Fibroblast of villous mesenchyme (primary cell): ENCODE data around the gene CYBRD1. TPM values are rescaled to one million over a fixed set of nuclear protein-coding genes. Genes with fewer than 3 reads are reported as not detected.
A peak's percentile ranks its signal among the peaks of the same experiment; 100 is the strongest.

Experiments
- DNase-seq: peaks from one replicate; pipeline ENCODE4 v3.0.0-alpha.2; 2010; ENCODE audit warnings: low read depth
- H3K4me3 ChIP-seq: 2 replicates; pipeline ENCODE4 v1.5.1; 2011; ENCODE audit warnings: low read depth, mild to moderate bottlenecking, low read length
- total RNA-seq: library from RNA; depleted of rRNA; stranded (reverse); fragments of >200 nt; gene quantifications from 2 replicates; pipeline ENCODE4 v1.2.3, GENCODE V29; 2012
- TF ChIP-seq, protein P1 (sequence below): IDR thresholded peaks from 2 replicates; pipeline ENCODE4 v1.5.1; 2012; ENCODE audit warnings: low read depth, mild to moderate bottlenecking, low read length; ENCODE audit not compliant: insufficient read depth

Gene CYBRD1, protein sequence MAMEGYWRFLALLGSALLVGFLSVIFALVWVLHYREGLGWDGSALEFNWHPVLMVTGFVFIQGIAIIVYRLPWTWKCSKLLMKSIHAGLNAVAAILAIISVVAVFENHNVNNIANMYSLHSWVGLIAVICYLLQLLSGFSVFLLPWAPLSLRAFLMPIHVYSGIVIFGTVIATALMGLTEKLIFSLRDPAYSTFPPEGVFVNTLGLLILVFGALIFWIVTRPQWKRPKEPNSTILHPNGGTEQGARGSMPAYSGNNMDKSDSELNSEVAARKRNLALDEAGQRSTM
- total RNA-seq, result 113 and 189 TPM in 2 replicates

- TF ChIP-seq, protein P1, sequence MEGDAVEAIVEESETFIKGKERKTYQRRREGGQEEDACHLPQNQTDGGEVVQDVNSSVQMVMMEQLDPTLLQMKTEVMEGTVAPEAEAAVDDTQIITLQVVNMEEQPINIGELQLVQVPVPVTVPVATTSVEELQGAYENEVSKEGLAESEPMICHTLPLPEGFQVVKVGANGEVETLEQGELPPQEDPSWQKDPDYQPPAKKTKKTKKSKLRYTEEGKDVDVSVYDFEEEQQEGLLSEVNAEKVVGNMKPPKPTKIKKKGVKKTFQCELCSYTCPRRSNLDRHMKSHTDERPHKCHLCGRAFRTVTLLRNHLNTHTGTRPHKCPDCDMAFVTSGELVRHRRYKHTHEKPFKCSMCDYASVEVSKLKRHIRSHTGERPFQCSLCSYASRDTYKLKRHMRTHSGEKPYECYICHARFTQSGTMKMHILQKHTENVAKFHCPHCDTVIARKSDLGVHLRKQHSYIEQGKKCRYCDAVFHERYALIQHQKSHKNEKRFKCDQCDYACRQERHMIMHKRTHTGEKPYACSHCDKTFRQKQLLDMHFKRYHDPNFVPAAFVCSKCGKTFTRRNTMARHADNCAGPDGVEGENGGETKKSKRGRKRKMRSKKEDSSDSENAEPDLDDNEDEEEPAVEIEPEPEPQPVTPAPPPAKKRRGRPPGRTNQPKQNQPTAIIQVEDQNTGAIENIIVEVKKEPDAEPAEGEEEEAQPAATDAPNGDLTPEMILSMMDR, result no peak
- DNase-seq, result peak; percentile 87
These were observed at the start of gene CYBRD1 for GRCh38 chr2:171522052-171522787. Gene CYBRD1, plus strand, starts transcription at chr2:171522474. Its CDS starts 72 bp downstream, at chr2:171522546.

GRCh38 chr2:171475979-171476378, 46.3 kb upstream of the CYBRD1 start:
- no peak overlapping the region for H3K4me3 ChIP-seq
- TF ChIP-seq, protein P1, result no peak
- DNase-seq, result no peak

More at GRCh38 chr2:171522052-171522787, at the start of gene CYBRD1:
- H3K4me3 ChIP-seq, result peak within 1 kb of the TSS; percentile 89

DNA sequence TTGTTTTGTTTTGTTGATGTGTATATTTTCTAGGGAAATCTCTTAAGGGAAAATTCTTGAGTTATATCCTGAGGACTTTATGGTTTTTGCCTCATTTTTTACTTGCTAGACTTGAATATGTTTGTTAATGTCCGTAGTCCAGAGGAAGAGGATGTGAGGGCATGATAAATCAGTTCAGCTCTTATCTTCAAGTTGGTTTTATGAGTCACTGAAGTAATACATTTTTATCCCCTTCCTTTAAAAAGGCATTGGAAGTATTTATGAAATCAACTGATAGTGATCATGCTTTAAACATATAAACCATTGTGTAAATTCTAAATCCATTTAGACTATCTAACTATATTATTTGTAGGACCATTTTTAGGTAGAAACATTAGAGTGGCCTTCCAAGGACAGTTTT, 43.9 kb upstream of the CYBRD1 start:
- peak; percentile 76 for DNase-seq
- TF ChIP-seq, protein P1, result no peak
- H3K4me3 ChIP-seq, result no peak overlapping the region

DNA sequence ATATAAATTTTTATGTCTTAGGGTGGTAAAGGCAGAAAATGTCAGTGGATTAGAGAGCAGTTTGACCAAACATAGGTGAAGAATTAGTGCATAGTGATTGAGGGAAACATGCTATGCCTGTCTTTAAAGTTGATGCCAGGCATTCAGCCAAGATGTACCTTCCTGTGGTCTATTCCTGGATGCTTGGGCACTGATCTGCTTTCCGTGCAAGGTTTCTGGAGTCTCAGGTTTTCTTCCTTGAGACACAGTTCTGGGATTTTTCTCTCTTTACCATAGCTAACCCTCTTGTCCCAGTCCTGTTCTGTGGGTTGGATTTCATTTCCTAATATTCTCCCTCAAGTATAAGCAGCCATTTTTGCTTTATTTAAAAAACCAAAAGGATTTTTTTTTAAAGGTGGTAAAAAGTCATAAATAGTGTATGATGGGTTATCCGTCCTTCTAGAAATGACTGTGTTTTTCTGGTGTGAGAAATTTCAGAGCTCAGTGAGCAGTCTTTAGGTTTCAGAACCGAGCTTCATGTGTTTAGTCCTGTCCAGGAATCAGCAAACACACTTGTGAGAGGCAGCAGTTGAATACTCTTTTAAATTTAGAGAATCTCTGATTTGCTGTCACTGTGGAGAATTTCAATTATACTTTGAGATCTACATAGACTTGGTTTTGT, 43.0 kb upstream of the CYBRD1 start:
- TF ChIP-seq, protein P1, result no peak
- no peak for DNase-seq
- H3K4me3 ChIP-seq, result no peak overlapping the region

GRCh38 chr2:171480908-171481307, 41.4 kb upstream of the CYBRD1 start:
- TF ChIP-seq, protein P1, result no peak

GRCh38 chr2:171482308-171482707, 40.0 kb upstream of the CYBRD1 start:
- peak; percentile 18 for DNase-seq

More at GRCh38 chr2:171480908-171481307, 41.4 kb upstream of the CYBRD1 start:
- DNase-seq, result peak; percentile 71
- H3K4me3 ChIP-seq, result no peak overlapping the region

More at GRCh38 chr2:171482308-171482707, 40.0 kb upstream of the CYBRD1 start:
- H3K4me3 ChIP-seq, result no peak overlapping the region
- TF ChIP-seq, protein P1, result no peak
